ENCODE measurements around the gene SLC39A1. TPM values are rescaled to one million over a fixed set of nuclear protein-coding genes. Genes with fewer than 3 reads are reported as not detected.

Gene SLC39A1
- total and polyA plus RNA-seq, 2 of the 4 experiments (the other 2 are of a cell fraction): 89.1 to 97.7 TPM

DNA sequence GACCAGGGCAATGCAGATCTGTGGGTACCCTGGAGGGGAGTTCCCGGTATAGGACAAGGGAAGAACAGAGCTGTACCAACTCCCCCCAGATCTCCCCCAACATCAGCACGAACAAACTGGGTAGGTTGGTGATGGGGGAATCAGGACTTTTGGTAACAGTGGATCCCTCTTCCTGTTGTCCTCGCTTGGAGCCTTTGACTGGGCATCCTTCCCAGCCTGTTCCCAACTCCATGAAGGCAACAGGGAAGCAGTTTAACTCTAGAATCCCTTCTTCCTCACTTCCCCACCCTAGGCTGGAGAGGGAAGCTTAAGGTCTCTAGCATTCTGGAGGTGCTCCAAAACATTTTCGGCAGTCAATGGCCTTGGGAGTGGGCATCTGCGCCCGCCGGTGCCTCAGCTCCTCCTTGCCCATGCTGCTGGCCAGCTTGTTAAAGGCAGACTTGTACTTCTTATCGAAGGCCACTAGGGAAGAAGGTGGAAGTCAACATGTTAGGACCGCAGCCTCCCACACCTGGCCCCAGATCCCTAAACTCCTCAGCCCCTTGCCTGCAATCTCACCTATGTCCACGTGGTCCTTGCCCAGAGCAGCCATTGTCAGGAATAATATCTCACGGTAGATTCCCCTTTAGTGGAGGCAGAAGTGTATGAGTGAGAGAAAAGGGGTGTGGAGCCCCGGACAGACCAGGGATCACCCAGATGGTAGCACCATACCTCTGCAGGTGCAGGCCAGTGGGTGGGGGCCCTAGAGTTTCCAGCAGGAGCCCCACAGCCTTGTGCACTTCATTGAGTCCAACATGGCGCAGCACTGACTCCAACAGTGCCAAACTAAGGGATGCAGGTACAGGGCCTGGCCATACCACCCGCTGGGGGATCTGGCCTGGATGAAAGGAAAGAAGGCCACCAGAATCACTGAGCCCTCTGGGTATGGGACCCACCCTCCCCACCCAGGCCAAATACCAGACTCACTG lies 33.1 kb downstream of the SLC39A1 start:
- 100% methylated on average over 1 of the region's 14 CpGs; no CpG with 5 or more reads in 1 of the 2 experiments for WGBS, 2 experiments (ENCODE audit: extremely low coverage in 2 of 2, insufficient read length in 1 of 2)
- in situ Hi-C loops (cut with MboI; ENCODE audit: low sequenced_read_pairs): no loop called here
- H3K4me1 ChIP-seq (ENCODE audit: control insufficient read depth, insufficient read depth, low read length): peaks cover 9% of the 10 kb centered on the region
- H3K27me3 ChIP-seq (ENCODE audit: control insufficient read depth, insufficient read depth, low read length): no peaks in the 10 kb centered on the region
- no peak overlapping the region for H2BK5ac ChIP-seq (ENCODE audit: low read depth, low read length, poor library complexity, severe bottlenecking)
- H4K8ac ChIP-seq (ENCODE audit: low read depth in 2 of 2, low read length in 2 of 2): no peak overlapping the region
- H2BK120ac ChIP-seq (ENCODE audit: low read depth, low read length): no peak overlapping the region
- dilution Hi-C loops (cut with HindIII; ENCODE audit: low sequenced_read_pairs, unreplicated experiment): no loop called here
- intact Hi-C loops (cut with micrococcal nuclease): loop anchor here (10.0 kb wide), 1 partner anchor 135 kb away; no protein-coding TSS in a partner anchor
- H3K4me3 ChIP-seq (ENCODE audit: insufficient read depth, low read depth, low read length): no peak overlapping the region
- no peak for TF ChIP-seq FOS (IDR thresholded peaks at IDR 0.05; ENCODE audit: low read depth, low read length)
- TF ChIP-seq CEBPB (IDR thresholded peaks at IDR 0.05; ENCODE audit: low read depth, low read length): no peak
- TF ChIP-seq, protein P1, sequence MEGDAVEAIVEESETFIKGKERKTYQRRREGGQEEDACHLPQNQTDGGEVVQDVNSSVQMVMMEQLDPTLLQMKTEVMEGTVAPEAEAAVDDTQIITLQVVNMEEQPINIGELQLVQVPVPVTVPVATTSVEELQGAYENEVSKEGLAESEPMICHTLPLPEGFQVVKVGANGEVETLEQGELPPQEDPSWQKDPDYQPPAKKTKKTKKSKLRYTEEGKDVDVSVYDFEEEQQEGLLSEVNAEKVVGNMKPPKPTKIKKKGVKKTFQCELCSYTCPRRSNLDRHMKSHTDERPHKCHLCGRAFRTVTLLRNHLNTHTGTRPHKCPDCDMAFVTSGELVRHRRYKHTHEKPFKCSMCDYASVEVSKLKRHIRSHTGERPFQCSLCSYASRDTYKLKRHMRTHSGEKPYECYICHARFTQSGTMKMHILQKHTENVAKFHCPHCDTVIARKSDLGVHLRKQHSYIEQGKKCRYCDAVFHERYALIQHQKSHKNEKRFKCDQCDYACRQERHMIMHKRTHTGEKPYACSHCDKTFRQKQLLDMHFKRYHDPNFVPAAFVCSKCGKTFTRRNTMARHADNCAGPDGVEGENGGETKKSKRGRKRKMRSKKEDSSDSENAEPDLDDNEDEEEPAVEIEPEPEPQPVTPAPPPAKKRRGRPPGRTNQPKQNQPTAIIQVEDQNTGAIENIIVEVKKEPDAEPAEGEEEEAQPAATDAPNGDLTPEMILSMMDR (conservative IDR thresholded peaks at IDR 0.05; ENCODE audit: low read depth, low read length): no peak
- TF ChIP-seq BHLHE40 (IDR thresholded peaks at IDR 0.05; ENCODE audit: low read depth, low read length): no peak
- TF ChIP-seq CHD1 (IDR thresholded peaks at IDR 0.05; ENCODE audit: low read depth, low read length): no peak
- no peak for TF ChIP-seq MXI1 (IDR thresholded peaks at IDR 0.05; ENCODE audit: borderline replicate concordance, low read depth, low read length)
- no peak for TF ChIP-seq RFX5 (IDR thresholded peaks at IDR 0.05; ENCODE audit: low read depth, low read length)
- TF ChIP-seq SMC3 (IDR thresholded peaks at IDR 0.05; ENCODE audit: low read depth, low read length): no peak
- TF ChIP-seq NFE2L2 (IDR thresholded peaks at IDR 0.05; ENCODE audit: low read depth, low read length): no peak
- TF ChIP-seq MAFK (IDR thresholded peaks at IDR 0.05; ENCODE audit: low read depth, low read length): no peak
- TF ChIP-seq RCOR1 (IDR thresholded peaks at IDR 0.05; ENCODE audit: insufficient replicate concordance, low read length): no peak
- TF ChIP-seq, protein P2, sequence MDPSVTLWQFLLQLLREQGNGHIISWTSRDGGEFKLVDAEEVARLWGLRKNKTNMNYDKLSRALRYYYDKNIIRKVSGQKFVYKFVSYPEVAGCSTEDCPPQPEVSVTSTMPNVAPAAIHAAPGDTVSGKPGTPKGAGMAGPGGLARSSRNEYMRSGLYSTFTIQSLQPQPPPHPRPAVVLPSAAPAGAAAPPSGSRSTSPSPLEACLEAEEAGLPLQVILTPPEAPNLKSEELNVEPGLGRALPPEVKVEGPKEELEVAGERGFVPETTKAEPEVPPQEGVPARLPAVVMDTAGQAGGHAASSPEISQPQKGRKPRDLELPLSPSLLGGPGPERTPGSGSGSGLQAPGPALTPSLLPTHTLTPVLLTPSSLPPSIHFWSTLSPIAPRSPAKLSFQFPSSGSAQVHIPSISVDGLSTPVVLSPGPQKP (IDR thresholded peaks at IDR 0.05; ENCODE audit: borderline replicate concordance, low read depth, low read length): no peak
- TF ChIP-seq, protein P3, sequence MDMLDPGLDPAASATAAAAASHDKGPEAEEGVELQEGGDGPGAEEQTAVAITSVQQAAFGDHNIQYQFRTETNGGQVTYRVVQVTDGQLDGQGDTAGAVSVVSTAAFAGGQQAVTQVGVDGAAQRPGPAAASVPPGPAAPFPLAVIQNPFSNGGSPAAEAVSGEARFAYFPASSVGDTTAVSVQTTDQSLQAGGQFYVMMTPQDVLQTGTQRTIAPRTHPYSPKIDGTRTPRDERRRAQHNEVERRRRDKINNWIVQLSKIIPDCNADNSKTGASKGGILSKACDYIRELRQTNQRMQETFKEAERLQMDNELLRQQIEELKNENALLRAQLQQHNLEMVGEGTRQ (IDR thresholded peaks at IDR 0.05; ENCODE audit: low read depth, low read length): no peak
- TF ChIP-seq RAD21 (IDR thresholded peaks at IDR 0.05; ENCODE audit: low read length): no peak
- no peak overlapping the region for H2AK5ac ChIP-seq (ENCODE audit: low read depth, low read length)
- no peak overlapping the region for H2BK20ac ChIP-seq (ENCODE audit: low read depth, low read length)
- no peaks in the 10 kb centered on the region for H3K9me3 ChIP-seq (ENCODE audit: control insufficient read depth, insufficient read depth, low read length)
- H2AFZ ChIP-seq (replicated peaks; ENCODE audit: low read length, poor library complexity): no peak overlapping the region
- H3K36me3 ChIP-seq (ENCODE audit: control insufficient read depth, insufficient read depth, low read length): peaks cover 38% of the 10 kb centered on the region
- no peak overlapping the region for H2BK15ac ChIP-seq (ENCODE audit: low read depth, low read length)
- peak overlapping the region; percentile 10 for H2AK9ac ChIP-seq (replicated peaks; ENCODE audit: low read depth, low read length, poor library complexity)
- no peak overlapping the region for H3K27ac ChIP-seq (ENCODE audit: insufficient read depth, low read length)
- no peak for ATAC-seq (ENCODE audit: low read depth)
- H4K20me1 ChIP-seq (ENCODE audit: insufficient read depth, low read length): peaks cover 6% of the 10 kb centered on the region; the same call in 1 of the 2 replicates
- peaks cover 6% of the 10 kb centered on the region for H3K9me1 ChIP-seq (ENCODE audit: insufficient read depth, low read length)
- no peak overlapping the region for H4K5ac ChIP-seq (ENCODE audit: low read depth, low read length)
- ChIA-PET POLR2A (ENCODE audit: unreplicated experiment) (no interaction called here), CTCF (interaction anchor here (1.3 kb wide), 1 partner anchor 16 kb away, joined by 4 read pairs; the partner anchor contains the start of gene DENND4B)
- no peak overlapping the region for H3K9ac ChIP-seq (ENCODE audit: low read depth, low read length)
- H3K4me2 ChIP-seq (ENCODE audit: low read depth, low read length): no peak overlapping the region
- H3K4ac ChIP-seq (ENCODE audit: low read depth, low read length): no peak overlapping the region
- no peak for DNase-seq
- H3K79me1 ChIP-seq (ENCODE audit: low read depth in 1 of 2, low read length in 2 of 2): peaks cover 0 to 4% of the 10 kb centered on the region in 2 experiments; a peak in 2 of 4 replicates
- H4K91ac ChIP-seq (ENCODE audit: insufficient read depth, low read depth, low read length): no peak overlapping the region
- no peak overlapping the region for H3K14ac ChIP-seq (replicated peaks; ENCODE audit: low read depth, low read length)
- no peak overlapping the region for H3K56ac ChIP-seq (ENCODE audit: extremely low read depth, insufficient read depth, low read length)
- BruUV-seq (replicated peaks): TSS peak; percentile 77
- no peak overlapping the region for H3K23ac ChIP-seq (ENCODE audit: low read depth, low read length)
- H3K18ac ChIP-seq (ENCODE audit: low read depth, low read length): no peak overlapping the region
